Measurements from ENCODE around the gene FLVCR2. TPM values are rescaled to one million over a fixed set of nuclear protein-coding genes. Genes with fewer than 3 reads are reported as not detected.

FLVCR2 gene
- total and polyA plus RNA-seq, 8 donors, result 4.3 to 30.9 (median 7.9) TPM

DNA sequence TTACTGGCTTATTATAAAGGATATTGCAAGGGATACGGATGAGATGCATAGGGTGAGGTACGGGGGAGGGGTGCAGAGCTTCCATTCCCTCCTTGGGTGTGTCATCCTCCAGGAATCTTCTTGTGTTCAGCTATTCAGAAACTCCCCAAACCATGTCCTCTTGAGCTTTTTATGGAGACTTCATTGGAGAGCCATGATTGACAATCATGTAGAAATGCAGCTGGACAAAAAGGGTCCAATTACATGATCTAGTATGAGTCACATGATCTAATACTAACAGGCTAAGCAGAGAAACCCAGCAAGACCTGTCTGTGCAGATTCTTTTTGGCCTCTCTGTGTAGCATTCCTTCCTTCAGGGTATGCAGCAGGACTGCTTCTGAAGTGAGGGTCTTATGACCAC, 23.9 kb upstream of the FLVCR2 start:
- peaks cover 0 to 1% of the 10 kb centered on the region in 2 donors for H3K9me3 ChIP-seq
- no peak overlapping the region for H3K27ac ChIP-seq
- TF ChIP-seq, protein P1, sequence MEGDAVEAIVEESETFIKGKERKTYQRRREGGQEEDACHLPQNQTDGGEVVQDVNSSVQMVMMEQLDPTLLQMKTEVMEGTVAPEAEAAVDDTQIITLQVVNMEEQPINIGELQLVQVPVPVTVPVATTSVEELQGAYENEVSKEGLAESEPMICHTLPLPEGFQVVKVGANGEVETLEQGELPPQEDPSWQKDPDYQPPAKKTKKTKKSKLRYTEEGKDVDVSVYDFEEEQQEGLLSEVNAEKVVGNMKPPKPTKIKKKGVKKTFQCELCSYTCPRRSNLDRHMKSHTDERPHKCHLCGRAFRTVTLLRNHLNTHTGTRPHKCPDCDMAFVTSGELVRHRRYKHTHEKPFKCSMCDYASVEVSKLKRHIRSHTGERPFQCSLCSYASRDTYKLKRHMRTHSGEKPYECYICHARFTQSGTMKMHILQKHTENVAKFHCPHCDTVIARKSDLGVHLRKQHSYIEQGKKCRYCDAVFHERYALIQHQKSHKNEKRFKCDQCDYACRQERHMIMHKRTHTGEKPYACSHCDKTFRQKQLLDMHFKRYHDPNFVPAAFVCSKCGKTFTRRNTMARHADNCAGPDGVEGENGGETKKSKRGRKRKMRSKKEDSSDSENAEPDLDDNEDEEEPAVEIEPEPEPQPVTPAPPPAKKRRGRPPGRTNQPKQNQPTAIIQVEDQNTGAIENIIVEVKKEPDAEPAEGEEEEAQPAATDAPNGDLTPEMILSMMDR (IDR thresholded peaks at IDR 0.05), result no peak
- peak in 2 of 4 donors; percentile 25 to 39 for DNase-seq
- H3K36me3 ChIP-seq, result no peaks in the 10 kb centered on the region
- peaks cover 0 to 6% of the 10 kb centered on the region in 2 donors for H3K4me1 ChIP-seq
- H3K4me3 ChIP-seq, result no peak overlapping the region
- peak; percentile 69 for ATAC-seq
- H3K27me3 ChIP-seq, result no peaks in the 10 kb centered on the region
- intact Hi-C loops (cut with DNase I), result no loop called here

DNA sequence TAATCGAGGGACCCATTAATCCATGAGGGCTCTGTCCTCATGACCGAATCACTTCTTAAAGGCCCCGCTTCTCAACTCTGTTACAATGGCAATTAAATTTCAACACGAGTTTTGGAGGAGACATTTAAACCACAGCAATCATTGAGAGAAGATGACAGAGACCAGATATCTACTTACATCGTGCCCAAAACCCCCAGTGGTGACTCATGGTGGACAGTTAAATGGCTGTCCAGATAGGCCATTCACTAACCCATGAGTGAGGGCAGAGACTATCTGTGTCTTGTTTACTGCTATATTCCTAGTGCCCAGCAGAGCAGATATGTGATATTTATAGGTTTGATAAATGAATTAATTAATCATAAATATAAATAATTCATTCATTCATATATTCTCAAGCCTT, 20.0 kb upstream of the FLVCR2 start:
- no peak overlapping the region for H3K27ac ChIP-seq
- no peaks in the 10 kb centered on the region for H3K36me3 ChIP-seq
- intact Hi-C loops (cut with DNase I), result no loop called here
- no peak overlapping the region for H3K4me3 ChIP-seq
- ATAC-seq (no peak), DNase-seq (no peak)
- H3K4me1 ChIP-seq, result peaks cover 0 to 26% of the 10 kb centered on the region in 2 donors
- no peaks in the 10 kb centered on the region for H3K27me3 ChIP-seq
- TF ChIP-seq, protein P1 (IDR thresholded peaks at IDR 0.05), result no peak
- H3K9me3 ChIP-seq, result peaks cover 0 to 1% of the 10 kb centered on the region in 2 donors

DNA sequence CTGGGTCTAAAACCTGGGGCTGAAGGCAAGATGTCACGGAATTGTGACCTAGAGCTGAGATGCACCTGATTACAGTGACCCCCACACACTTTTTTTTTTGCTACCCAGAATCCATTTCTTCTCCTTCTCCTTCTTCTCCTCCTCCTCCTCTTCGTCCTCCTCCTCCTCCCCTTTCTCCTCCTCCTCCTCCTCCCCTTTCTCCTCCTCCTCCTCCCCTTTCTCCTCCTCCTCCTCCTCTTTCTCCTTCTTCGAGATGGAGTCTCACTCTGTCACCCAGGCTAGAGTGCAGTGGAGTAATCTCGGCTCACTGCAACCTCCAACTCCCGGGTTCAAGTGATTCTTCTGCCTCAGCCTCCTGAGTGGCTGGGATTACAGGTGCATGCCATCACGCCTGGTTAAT, 19.4 kb upstream of the FLVCR2 start:
- ATAC-seq (no peak), DNase-seq (no peak)
- TF ChIP-seq, protein P1 (IDR thresholded peaks at IDR 0.05), result no peak
- Histone ChIP-seq H3K27me3 (no peaks in the 10 kb centered on the region), H3K36me3 (no peaks in the 10 kb centered on the region), H3K4me3 (no peak overlapping the region), H3K9me3 (peaks cover 0 to 1% of the 10 kb centered on the region in 2 donors), H3K27ac (no peak overlapping the region), H3K4me1 (peaks cover 0 to 26% of the 10 kb centered on the region in 2 donors)
- intact Hi-C loops (cut with DNase I), result no loop called here

DNA sequence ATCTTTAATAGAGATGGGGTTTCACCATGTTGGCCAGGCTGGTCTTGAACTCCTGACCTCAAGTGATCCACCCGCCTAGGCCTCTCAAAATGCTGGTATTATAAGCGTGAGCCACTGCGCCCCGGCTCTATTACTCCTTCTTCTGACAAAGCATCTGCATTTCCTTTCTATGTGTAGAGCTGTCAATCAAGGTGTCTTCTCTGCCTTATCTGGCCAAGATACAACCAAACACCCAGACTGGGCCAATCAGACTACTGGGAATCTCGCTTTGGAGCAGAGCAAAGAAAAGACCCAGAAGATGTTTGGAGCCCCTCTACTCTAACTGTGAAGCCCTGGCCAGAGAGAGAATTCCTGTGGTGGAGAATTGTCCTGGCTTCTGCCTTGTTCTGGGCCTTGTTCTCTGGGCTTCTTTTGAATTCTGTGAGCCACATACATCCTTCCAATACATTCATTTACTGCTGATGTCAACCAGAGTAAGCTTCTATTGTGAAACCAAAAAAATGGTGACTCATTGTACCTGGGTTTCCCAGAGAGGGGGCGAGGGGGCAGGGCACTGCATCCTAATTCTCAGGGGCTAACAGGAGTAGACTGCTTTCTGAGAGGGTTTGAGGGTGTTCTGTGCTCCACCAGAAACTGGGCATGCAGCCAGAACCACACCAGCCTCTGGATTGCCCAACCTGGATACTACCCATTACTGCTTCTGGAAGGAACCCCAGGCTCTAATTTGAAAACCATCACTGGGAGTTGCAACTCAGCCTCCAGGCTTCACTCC, 18.8 kb upstream of the FLVCR2 start:
- Histone ChIP-seq H3K4me3 (no peak overlapping the region), H3K27ac (peak overlapping the region in 1 of 2 donors; percentile 28), H3K4me1 (peaks cover 0 to 26% of the 10 kb centered on the region in 2 donors), H3K36me3 (no peaks in the 10 kb centered on the region), H3K9me3 (peaks cover 0 to 1% of the 10 kb centered on the region in 2 donors), H3K27me3 (no peaks in the 10 kb centered on the region)
- intact Hi-C loops (cut with DNase I), result loop anchor here in 1 of 2 donors (5.0 kb wide), 1 partner anchor 252 kb away; no protein-coding TSS in a partner anchor
- DNase-seq, result peak in 3 of 4 donors; percentile 40 to 83 (median 70)
- peak; percentile 67 for ATAC-seq
- TF ChIP-seq, protein P1 (IDR thresholded peaks at IDR 0.05), result no peak

DNA sequence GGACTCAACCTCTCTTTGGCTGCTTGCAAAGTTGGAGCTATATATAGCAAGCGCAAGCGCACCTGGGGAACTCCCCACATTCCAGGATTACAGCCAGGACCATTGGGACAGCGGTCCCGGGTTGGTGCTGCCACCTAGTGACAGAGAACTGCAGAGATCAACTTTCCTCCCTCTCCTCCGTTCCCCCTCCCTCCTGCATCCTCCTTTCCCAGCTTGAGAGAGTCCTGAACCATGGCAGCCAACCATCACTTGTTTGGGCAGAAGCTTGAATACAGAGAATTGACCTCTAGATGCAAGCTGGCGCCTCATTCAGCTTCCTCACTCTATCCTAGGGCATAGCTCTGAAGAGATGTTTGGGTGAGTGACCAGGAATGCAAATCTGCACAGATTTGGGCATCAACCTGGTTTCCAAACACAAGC, 17.4 kb upstream of the FLVCR2 start:
- intact Hi-C loops (cut with DNase I), result loop anchor here in 1 of 2 donors (5.0 kb wide), 1 partner anchor 254 kb away; no protein-coding TSS in a partner anchor
- DNase-seq (peak; percentile 49 to 88 (median 83)), ATAC-seq (peak; percentile 97)
- Histone ChIP-seq H3K4me1 (peaks cover 0 to 30% of the 10 kb centered on the region in 2 donors), H3K9me3 (peaks cover 0 to 1% of the 10 kb centered on the region in 2 donors), H3K36me3 (no peaks in the 10 kb centered on the region), H3K27ac (no peak overlapping the region), H3K4me3 (no peak overlapping the region), H3K27me3 (no peaks in the 10 kb centered on the region)
- TF ChIP-seq, protein P1 (IDR thresholded peaks at IDR 0.05), result peak; percentile 80 to 83

Data from left lung (tissue), 10 donors.